ENCODE measurements around the gene SLIT3.

GRCh38 chr5:168989731-168990505, 311.0 kb downstream of the SLIT3 start:
- no peak for TF ChIP-seq CTCF (IDR thresholded peaks at IDR 0.05; ENCODE audit: borderline replicate concordance, extremely low read depth, low read length, poor library complexity, severe bottlenecking)
- no peak for TF ChIP-seq EZH2 (IDR thresholded peaks at IDR 0.05; ENCODE audit: borderline replicate concordance, low read depth, low read length, severe bottlenecking)

All from DND-41 (cell line).